Right lung (tissue), 5 donors: ENCODE data around the gene SMIM22. TPM values are rescaled to one million over a fixed set of nuclear protein-coding genes. Genes with fewer than 3 reads are reported as not detected.
"Not testable (repeated sequence)": the region's sequence is repeated elsewhere in the genome, so short reads cannot be mapped to it uniquely, and the experiment has no call there.

Source experiments
- DNase-seq, 2 donors: peaks; one replicate each; pipeline ENCODE4 v3.0.0-alpha.2; 2013
- polyA plus RNA-seq, 5 donors: library from polyadenylated mRNA; unstranded; fragments of 120-200 nt; gene quantifications; one replicate each; pipeline versions ENCODE4 v1.2.1 to v1.2.3, GENCODE V29; 2013; ENCODE audit warnings: inconsistent platforms in 1 of 5, low replicate concordance in 1 of 5; ENCODE audit not compliant: insufficient read length in 5 of 5, insufficient read depth in 1 of 5

Gene SMIM22
- polyA plus RNA-seq, 5 donors = 2.2 to 5.0 (median 4.4) TPM

- no peak for DNase-seq
Measured at GRCh38 chr16:4767872-4768548, 27.2 kb upstream of the SMIM22 start.

GRCh38 chr16:4768549-4769305, 26.4 kb upstream of the SMIM22 start:
- DNase-seq = peak; percentile 94 to 96

- no peak for DNase-seq
Measured at GRCh38 chr16:4769306-4769638, 25.9 kb upstream of the SMIM22 start.

GRCh38 chr16:4771646-4772045, 23.5 kb upstream of the SMIM22 start:
- no peak for DNase-seq

- DNase-seq = no peak
Measured at GRCh38 chr16:4772351-4772750, 22.8 kb upstream of the SMIM22 start.

- no peak for DNase-seq
Measured at GRCh38 chr16:4775005-4775404, 20.2 kb upstream of the SMIM22 start.

GRCh38 chr16:4776141-4776705, 18.9 kb upstream of the SMIM22 start:
- no peak for DNase-seq

GRCh38 chr16:4777339-4778049, 17.7 kb upstream of the SMIM22 start:
- no peak for DNase-seq

GRCh38 chr16:4778050-4778392, 17.1 kb upstream of the SMIM22 start:
- DNase-seq = no peak

- no peak for DNase-seq
Measured at GRCh38 chr16:4780235-4780634, 14.9 kb upstream of the SMIM22 start.

GRCh38 chr16:4783251-4783950, 11.8 kb upstream of the SMIM22 start:
- no peak for DNase-seq

GRCh38 chr16:4783951-4784336, 11.2 kb upstream of the SMIM22 start:
- DNase-seq = no peak

GRCh38 chr16:4784444-4784987, 10.7 kb upstream of the SMIM22 start:
- not testable (repeated sequence) for DNase-seq

- DNase-seq = no peak
Measured at GRCh38 chr16:4785758-4786433, 9.3 kb upstream of the SMIM22 start.

- no peak for DNase-seq
Measured at GRCh38 chr16:4787068-4787467, 8.1 kb upstream of the SMIM22 start.

GRCh38 chr16:4787627-4788482, 7.3 kb upstream of the SMIM22 start, which contains the start of gene SEPTIN12:
SEPTIN12 (minus strand) TSS chr16:4788345; CDS start chr16:4787645, 700 bp downstream.
- DNase-seq = no peak

- DNase-seq = no peak
Measured at GRCh38 chr16:4788489-4788889, 6.7 kb upstream of the SMIM22 start.

- no peak for DNase-seq
Measured at GRCh38 chr16:4788910-4789309, 6.3 kb upstream of the SMIM22 start.

GRCh38 chr16:4790261-4790660, 4.9 kb upstream of the SMIM22 start:
- no peak for DNase-seq

GRCh38 chr16:4790871-4791270, 4.3 kb upstream of the SMIM22 start:
- DNase-seq = no peak
